GM12878 (cell line): Measurements from ENCODE around the gene C20orf173.

Source experiments
- ATF7 ChIP-seq: fragments of 450-650 bp; IDR thresholded peaks from 2 replicates; pipeline ENCODE4 v1.6.1; 2016; ENCODE audit warnings: low read depth, mild to moderate bottlenecking
- CBX5 ChIP-seq: sonication (generic); IDR thresholded peaks from 2 replicates; pipeline ENCODE4 v1.6.1; 2016; ENCODE audit warnings: low read depth, moderate library complexity, mild to moderate bottlenecking, inconsistent platforms
- CTCF ChIP-seq, 3 experiments: IDR thresholded peaks in 2 of 3; conservative IDR thresholded peaks in 1 of 3; 2 replicates each; pipeline ENCODE4 v1.5.1; 2011; ENCODE audit warnings: low read depth in 3 of 3, low read length in 3 of 3, mild to moderate bottlenecking in 3 of 3, control low read depth in 2 of 3, moderate library complexity in 2 of 3, inconsistent platforms in 1 of 3, mixed read lengths in 1 of 3; ENCODE audit not compliant: control insufficient read depth in 2 of 3, insufficient read depth in 1 of 3; ENCODE audit errors: extremely low read depth in 1 of 3
- JUNB ChIP-seq: IDR thresholded peaks from 2 replicates; pipeline ENCODE4 v1.6.1; 2016; ENCODE audit warnings: antibody characterized with exemption, mild to moderate bottlenecking
- MXI1 ChIP-seq: fragments of 150-350 bp; IDR thresholded peaks from 2 replicates; pipeline ENCODE4 v1.6.1; 2011; ENCODE audit warnings: low read depth, mild to moderate bottlenecking, inconsistent platforms, low read length, improper control_type of control experiment
- PRDM15 ChIP-seq: fragments of 450-650 bp; formaldehyde crosslinking; IDR thresholded peaks from 2 replicates; pipeline ENCODE4 v1.4.0; 2020; ENCODE audit warnings: mild to moderate bottlenecking, moderate library complexity
- RAD21 ChIP-seq: IDR thresholded peaks from 2 replicates; pipeline ENCODE4 v1.6.1; 2011; ENCODE audit warnings: mild to moderate bottlenecking, low read depth, low read length, moderate library complexity; ENCODE audit not compliant: insufficient read depth
- RCOR1 ChIP-seq: conservative IDR thresholded peaks from 2 replicates; pipeline ENCODE4 v1.6.1; 2012; ENCODE audit warnings: low read depth, low read length, improper control_type of control experiment
- RUNX3 ChIP-seq: IDR thresholded peaks from 2 replicates; pipeline ENCODE4 v1.6.1; 2012; ENCODE audit warnings: low read length, inconsistent platforms
- SMC3 ChIP-seq: IDR thresholded peaks from 2 replicates; pipeline ENCODE4 v1.6.1; 2011; ENCODE audit warnings: low read length, improper control_type of control experiment, borderline replicate concordance
- ZNF592 ChIP-seq: fragments of 450-650 bp; IDR thresholded peaks from 2 replicates; pipeline ENCODE4 v1.6.1; 2017; ENCODE audit warnings: mild to moderate bottlenecking, moderate library complexity
- TF ChIP-seq, protein P1 (sequence below): IDR thresholded peaks from 2 replicates; pipeline ENCODE4 v1.6.1; 2012; ENCODE audit warnings: low read length, inconsistent platforms
- TF ChIP-seq, protein P2 (sequence below): IDR thresholded peaks from 2 replicates; pipeline ENCODE4 v1.6.1; 2011; ENCODE audit warnings: low read depth, low read length, improper control_type of control experiment, borderline replicate concordance
- TF ChIP-seq, protein P3 (sequence below): IDR thresholded peaks from 2 replicates; pipeline ENCODE4 v1.6.1; 2012; ENCODE audit warnings: low read depth, low read length, improper control_type of control experiment

DNA sequence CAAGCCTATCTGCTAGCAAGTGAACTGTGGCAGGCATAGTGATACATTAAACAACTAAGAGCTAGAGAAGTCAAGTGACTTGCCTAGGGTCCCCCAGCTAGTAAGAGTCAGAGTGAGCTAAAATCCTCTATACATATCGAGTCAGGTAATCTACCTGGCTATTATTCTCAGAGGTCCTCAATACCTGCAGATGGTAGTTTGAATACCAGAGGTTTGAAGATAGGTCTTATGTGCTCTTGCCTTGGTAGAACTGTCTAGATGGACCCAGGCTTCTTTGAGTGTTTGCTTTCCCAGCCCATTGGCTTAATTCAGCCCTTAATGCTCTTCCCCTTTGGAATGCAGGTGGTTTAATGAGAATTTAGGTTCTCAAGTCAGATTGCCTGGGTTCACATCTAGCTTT is 13.5 kb upstream of the C20orf173 start:
- TF ChIP-seq, protein P1, sequence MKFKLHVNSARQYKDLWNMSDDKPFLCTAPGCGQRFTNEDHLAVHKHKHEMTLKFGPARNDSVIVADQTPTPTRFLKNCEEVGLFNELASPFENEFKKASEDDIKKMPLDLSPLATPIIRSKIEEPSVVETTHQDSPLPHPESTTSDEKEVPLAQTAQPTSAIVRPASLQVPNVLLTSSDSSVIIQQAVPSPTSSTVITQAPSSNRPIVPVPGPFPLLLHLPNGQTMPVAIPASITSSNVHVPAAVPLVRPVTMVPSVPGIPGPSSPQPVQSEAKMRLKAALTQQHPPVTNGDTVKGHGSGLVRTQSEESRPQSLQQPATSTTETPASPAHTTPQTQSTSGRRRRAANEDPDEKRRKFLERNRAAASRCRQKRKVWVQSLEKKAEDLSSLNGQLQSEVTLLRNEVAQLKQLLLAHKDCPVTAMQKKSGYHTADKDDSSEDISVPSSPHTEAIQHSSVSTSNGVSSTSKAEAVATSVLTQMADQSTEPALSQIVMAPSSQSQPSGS, result no peak
- TF ChIP-seq PRDM15 (CRISPR knock-in tag), result no peak
- no peak for TF ChIP-seq ATF7
- TF ChIP-seq CTCF (IDR thresholded peaks at IDR 0.05 in 2 of 3, conservative IDR thresholded peaks at IDR 0.05 in 1 of 3; ENCODE audit: control insufficient read depth in 2 of 3, extremely low read depth in 1 of 3, insufficient read depth in 1 of 3, low read depth in 3 of 3, low read length in 3 of 3), result no peak
- no peak for TF ChIP-seq ZNF592
- TF ChIP-seq RCOR1, result no peak
- TF ChIP-seq SMC3, result no peak
- TF ChIP-seq, protein P2, sequence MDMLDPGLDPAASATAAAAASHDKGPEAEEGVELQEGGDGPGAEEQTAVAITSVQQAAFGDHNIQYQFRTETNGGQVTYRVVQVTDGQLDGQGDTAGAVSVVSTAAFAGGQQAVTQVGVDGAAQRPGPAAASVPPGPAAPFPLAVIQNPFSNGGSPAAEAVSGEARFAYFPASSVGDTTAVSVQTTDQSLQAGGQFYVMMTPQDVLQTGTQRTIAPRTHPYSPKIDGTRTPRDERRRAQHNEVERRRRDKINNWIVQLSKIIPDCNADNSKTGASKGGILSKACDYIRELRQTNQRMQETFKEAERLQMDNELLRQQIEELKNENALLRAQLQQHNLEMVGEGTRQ, result no peak
- TF ChIP-seq RUNX3, result no peak
- no peak for TF ChIP-seq MXI1
- TF ChIP-seq CBX5, result no peak
- no peak for TF ChIP-seq JUNB
- no peak for TF ChIP-seq RAD21
- TF ChIP-seq, protein P3, sequence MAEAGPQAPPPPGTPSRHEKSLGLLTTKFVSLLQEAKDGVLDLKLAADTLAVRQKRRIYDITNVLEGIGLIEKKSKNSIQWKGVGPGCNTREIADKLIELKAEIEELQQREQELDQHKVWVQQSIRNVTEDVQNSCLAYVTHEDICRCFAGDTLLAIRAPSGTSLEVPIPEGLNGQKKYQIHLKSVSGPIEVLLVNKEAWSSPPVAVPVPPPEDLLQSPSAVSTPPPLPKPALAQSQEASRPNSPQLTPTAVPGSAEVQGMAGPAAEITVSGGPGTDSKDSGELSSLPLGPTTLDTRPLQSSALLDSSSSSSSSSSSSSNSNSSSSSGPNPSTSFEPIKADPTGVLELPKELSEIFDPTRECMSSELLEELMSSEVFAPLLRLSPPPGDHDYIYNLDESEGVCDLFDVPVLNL, result no peak
